GM21825 (cell line): Measurements from ENCODE around the gene RTCA.

ENCODE experiments used
- ATAC-seq: cut with Tn5 transposase; IDR thresholded peaks from one replicate; pipeline ENCODE4 v1.9.1; 2021; ENCODE audit warnings: mild to moderate bottlenecking, moderate library complexity; ENCODE audit not compliant: unreplicated experiment

The RTCA gene

DNA sequence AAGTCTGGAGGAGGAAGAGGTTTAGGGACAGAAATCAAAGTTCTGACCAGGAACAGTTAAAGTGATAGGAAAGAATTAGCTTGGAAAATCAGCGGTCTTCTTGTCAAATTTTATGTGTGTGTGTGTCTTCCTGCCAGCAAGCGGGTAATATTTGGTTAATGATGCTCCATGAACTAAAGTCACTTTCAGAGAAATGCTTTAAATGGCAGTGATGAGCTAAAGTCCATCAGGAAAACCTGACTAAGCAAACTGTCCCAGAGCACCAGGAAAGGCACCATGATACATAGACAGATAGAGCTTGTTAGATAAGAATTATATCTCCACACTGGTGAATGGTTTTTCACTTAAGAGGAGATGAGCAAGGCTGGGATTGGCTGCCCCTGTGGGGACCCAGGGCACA is 76.3 kb downstream of the RTCA start:
- no peak for ATAC-seq
